Regular cardiac myocyte (primary cell): ENCODE data around the gene SLMAP. TPM values are rescaled to one million over a fixed set of nuclear protein-coding genes. Genes with fewer than 3 reads are reported as not detected.

Experiments used
- total RNA-seq: library from RNA; depleted of rRNA; stranded (reverse); fragments of >200 nt; gene quantifications from 2 replicates; pipeline ENCODE4 v1.2.3, GENCODE V29; 2014

The SLMAP gene, protein sequence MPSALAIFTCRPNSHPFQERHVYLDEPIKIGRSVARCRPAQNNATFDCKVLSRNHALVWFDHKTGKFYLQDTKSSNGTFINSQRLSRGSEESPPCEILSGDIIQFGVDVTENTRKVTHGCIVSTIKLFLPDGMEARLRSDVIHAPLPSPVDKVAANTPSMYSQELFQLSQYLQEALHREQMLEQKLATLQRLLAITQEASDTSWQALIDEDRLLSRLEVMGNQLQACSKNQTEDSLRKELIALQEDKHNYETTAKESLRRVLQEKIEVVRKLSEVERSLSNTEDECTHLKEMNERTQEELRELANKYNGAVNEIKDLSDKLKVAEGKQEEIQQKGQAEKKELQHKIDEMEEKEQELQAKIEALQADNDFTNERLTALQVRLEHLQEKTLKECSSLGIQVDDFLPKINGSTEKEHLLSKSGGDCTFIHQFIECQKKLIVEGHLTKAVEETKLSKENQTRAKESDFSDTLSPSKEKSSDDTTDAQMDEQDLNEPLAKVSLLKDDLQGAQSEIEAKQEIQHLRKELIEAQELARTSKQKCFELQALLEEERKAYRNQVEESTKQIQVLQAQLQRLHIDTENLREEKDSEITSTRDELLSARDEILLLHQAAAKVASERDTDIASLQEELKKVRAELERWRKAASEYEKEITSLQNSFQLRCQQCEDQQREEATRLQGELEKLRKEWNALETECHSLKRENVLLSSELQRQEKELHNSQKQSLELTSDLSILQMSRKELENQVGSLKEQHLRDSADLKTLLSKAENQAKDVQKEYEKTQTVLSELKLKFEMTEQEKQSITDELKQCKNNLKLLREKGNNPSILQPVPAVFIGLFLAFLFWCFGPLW
- 40.3 and 44.3 TPM in 2 replicates for total RNA-seq

DNA sequence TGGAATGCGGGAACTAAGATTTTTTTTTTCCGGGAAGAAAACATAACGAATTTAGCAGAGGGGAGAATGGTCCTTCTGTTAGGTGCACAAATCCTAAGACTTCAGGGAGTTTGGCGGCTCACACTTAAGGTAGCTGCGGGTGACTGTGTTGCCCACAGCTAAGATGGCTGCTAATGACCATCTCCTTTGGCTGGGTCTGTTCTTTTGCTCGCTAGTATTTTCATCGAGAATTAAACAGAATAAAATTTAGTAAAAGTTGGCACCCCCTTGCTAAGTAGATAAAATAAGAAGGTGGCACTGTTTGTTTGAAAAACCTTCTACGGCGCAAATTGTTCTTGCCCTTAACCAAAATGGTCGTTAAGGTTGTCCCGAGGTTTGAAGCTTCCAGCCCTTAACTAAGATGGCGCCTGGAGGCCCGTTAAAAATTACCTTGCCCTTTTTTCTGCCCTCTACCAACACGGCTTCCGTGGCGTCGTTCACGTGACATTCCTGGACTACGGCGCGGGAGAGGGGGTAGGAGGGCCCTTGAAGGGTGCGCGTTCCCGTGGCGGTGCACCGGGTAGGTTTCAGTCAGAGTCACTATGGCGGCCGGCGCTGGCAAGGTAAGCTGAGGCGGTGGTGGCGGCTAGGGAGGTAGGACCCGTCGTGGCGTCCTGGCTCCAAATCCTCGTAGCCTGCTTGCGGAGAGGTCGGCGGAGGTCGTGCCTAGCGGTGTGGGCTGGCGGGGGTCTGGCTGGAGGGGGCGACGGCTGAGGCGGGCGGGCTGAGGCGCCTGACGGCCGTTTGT is at the start of gene SLMAP:
SLMAP (plus strand) TSS at position 569 of the 787 bp plus-strand sequence. CDS start 1,343 bp downstream, outside the sequence.

Other genes with a start within 250 kb of the SLMAP start
- under 0.01 and 0.28 TPM in 2 replicates for gene DNAH12, start 212.0 kb upstream of the SLMAP start, total RNA-seq
- 13.0 and 25.3 TPM in 2 replicates for gene PDE12, start 200.0 kb upstream of the SLMAP start, total RNA-seq
- gene ARF4, start 159.0 kb upstream of the SLMAP start, total RNA-seq: 205 and 276 TPM in 2 replicates
- 16.9 and 19.2 TPM in 2 replicates for gene DENND6A, start 63.2 kb upstream of the SLMAP start, total RNA-seq